Breast epithelium (tissue), 4 donors: ENCODE measurements around the gene CAB39L. TPM values are rescaled to one million over a fixed set of nuclear protein-coding genes. Genes with fewer than 3 reads are reported as not detected.

ENCODE experiments used
- DNase-seq, 2 donors: peaks; one replicate each; pipeline ENCODE4 v3.0.0-alpha.2; 2019; ENCODE audit warnings: low spot score in 2 of 2
- H3K27ac ChIP-seq, 2 donors: fragments of 200-600 bp; sonication (generic) in 1 of 2; one replicate each; pipeline ENCODE4 v1.5.1; 2016 to 2019; ENCODE audit warnings: mild to moderate bottlenecking in 1 of 2
- H3K27me3 ChIP-seq, 2 donors: fragments of 200-600 bp; sonication (generic) in 1 of 2; one replicate each; pipeline versions ENCODE4 v1.5.1 to v1.6.0; 2017 to 2019; ENCODE audit warnings: control low read depth in 1 of 2, mild to moderate bottlenecking in 1 of 2
- H3K36me3 ChIP-seq: fragments of 200-600 bp; one replicate; pipeline ENCODE4 v1.5.1; 2019
- H3K4me1 ChIP-seq, 2 donors: fragments of 200-600 bp; sonication (generic); one replicate each; pipeline ENCODE4 v1.5.1; 2016 to 2019; ENCODE audit warnings: control low read depth in 1 of 2
- H3K4me3 ChIP-seq, 3 donors: fragments of 200-600 bp; sonication (generic); 1 replicate in 2 of 3; 2 replicates in 1 of 3; pipeline ENCODE4 v1.5.1; 2016 to 2019; ENCODE audit warnings: mild to moderate bottlenecking in 3 of 3, moderate library complexity in 2 of 3
- H3K9me3 ChIP-seq, 2 donors: fragments of 200-600 bp; sonication (generic) in 1 of 2; one replicate each; pipeline ENCODE4 v1.5.1; 2016 to 2019; ENCODE audit warnings: control low read depth in 1 of 2
- CTCF ChIP-seq, 3 donors: fragments of 450-650 bp; IDR thresholded peaks; one replicate each; pipeline ENCODE4 v1.5.1; 2016 to 2017; ENCODE audit warnings: antibody characterized with exemption in 3 of 3, mild to moderate bottlenecking in 3 of 3, moderate library complexity in 3 of 3
- POLR2A ChIP-seq: fragments of 450-650 bp; IDR thresholded peaks from one replicate; pipeline ENCODE4 v1.6.1; 2016; ENCODE audit warnings: antibody characterized with exemption, mild to moderate bottlenecking, moderate library complexity
- POLR2AphosphoS5 ChIP-seq, 3 donors: sonication (generic); formaldehyde crosslinking; IDR thresholded peaks; one replicate each; pipeline ENCODE4 v1.6.1; 2017; ENCODE audit warnings: antibody characterized with exemption in 3 of 3
- intact Hi-C: fragments of 100-400 bp; cut with DNase I; formaldehyde crosslinking; loops from one replicate; pipeline ENCODE4 v1.15.1; 2023; ENCODE audit warnings: low total_unique reads
- total RNA-seq, 3 donors: library from RNA; depleted of rRNA; stranded (reverse); fragments of >200 nt; gene quantifications; one replicate each; pipeline ENCODE4 v1.1.0, GENCODE V29; 2016

The CAB39L gene
- total RNA-seq, 3 donors from 2014 or later: 40.0 to 92.1 (median 44.8) TPM

GRCh38 chr13:49343731-49344130 is 100.1 kb downstream of the CAB39L start:
- no peaks in the 10 kb centered on the region for H3K9me3 ChIP-seq
- H3K4me3 ChIP-seq: no peak overlapping the region
- H3K27ac ChIP-seq: no peak overlapping the region
- H3K36me3 ChIP-seq: no peaks in the 10 kb centered on the region
- H3K27me3 ChIP-seq: no peaks in the 10 kb centered on the region
- DNase-seq: no peak
- TF ChIP-seq POLR2A: no peak
- H3K4me1 ChIP-seq: no peaks in the 10 kb centered on the region
- intact Hi-C loops: no loop called here

- Histone ChIP-seq H3K4me3 (no peak overlapping the region), H3K27me3 (no peaks in the 10 kb centered on the region), H3K27ac (no peak overlapping the region), H3K4me1 (no peaks in the 10 kb centered on the region), H3K9me3 (no peaks in the 10 kb centered on the region), H3K36me3 (no peaks in the 10 kb centered on the region)
- TF ChIP-seq POLR2AphosphoS5 (IDR thresholded peaks at IDR 0.05): no peak
- TF ChIP-seq POLR2A: no peak
- TF ChIP-seq CTCF (IDR thresholded peaks at IDR 0.05): no peak
- no peak for DNase-seq
- intact Hi-C loops: no loop called here
These were observed 100.6 kb downstream of the CAB39L start for GRCh38 chr13:49343255-49343654.

- Histone ChIP-seq H3K27ac (no peak overlapping the region), H3K4me3 (no peak overlapping the region), H3K27me3 (no peaks in the 10 kb centered on the region), H3K36me3 (no peaks in the 10 kb centered on the region), H3K9me3 (no peaks in the 10 kb centered on the region), H3K4me1 (no peaks in the 10 kb centered on the region)
- no peak for TF ChIP-seq CTCF (IDR thresholded peaks at IDR 0.05)
- no peak for TF ChIP-seq POLR2AphosphoS5 (IDR thresholded peaks at IDR 0.05)
- TF ChIP-seq POLR2A: no peak
- DNase-seq: no peak
- intact Hi-C loops: no loop called here
These were observed 101.4 kb downstream of the CAB39L start for GRCh38 chr13:49342454-49342853.

- Histone ChIP-seq H3K9me3 (no peaks in the 10 kb centered on the region), H3K27me3 (no peaks in the 10 kb centered on the region), H3K4me3 (no peak overlapping the region), H3K4me1 (no peaks in the 10 kb centered on the region), H3K36me3 (no peaks in the 10 kb centered on the region), H3K27ac (no peak overlapping the region)
- intact Hi-C loops: no loop called here
- no peak for DNase-seq
- no peak for TF ChIP-seq POLR2A
- TF ChIP-seq CTCF (IDR thresholded peaks at IDR 0.05): no peak
- no peak for TF ChIP-seq POLR2AphosphoS5 (IDR thresholded peaks at IDR 0.05)
These were observed 101.9 kb downstream of the CAB39L start for GRCh38 chr13:49341941-49342340.

- no peaks in the 10 kb centered on the region for H3K9me3 ChIP-seq
- no peaks in the 10 kb centered on the region for H3K4me1 ChIP-seq
- intact Hi-C loops: no loop called here
- no peak overlapping the region for H3K27ac ChIP-seq
- H3K27me3 ChIP-seq: no peaks in the 10 kb centered on the region
- TF ChIP-seq CTCF (IDR thresholded peaks at IDR 0.05) (no peak), POLR2A (no peak), POLR2AphosphoS5 (IDR thresholded peaks at IDR 0.05) (no peak)
- no peak overlapping the region for H3K4me3 ChIP-seq
- H3K36me3 ChIP-seq: no peaks in the 10 kb centered on the region
- DNase-seq: no peak
These were observed 102.3 kb downstream of the CAB39L start for GRCh38 chr13:49341517-49341916.

GRCh38 chr13:49340161-49340560 is 103.7 kb downstream of the CAB39L start:
- DNase-seq: no peak
- H3K4me3 ChIP-seq: no peak overlapping the region

More at GRCh38 chr13:49340161-49340560, 103.7 kb downstream of the CAB39L start:
- H3K27me3 ChIP-seq: no peaks in the 10 kb centered on the region
- no peaks in the 10 kb centered on the region for H3K9me3 ChIP-seq
- intact Hi-C loops: no loop called here
- TF ChIP-seq CTCF (IDR thresholded peaks at IDR 0.05): no peak
- no peak for TF ChIP-seq POLR2AphosphoS5 (IDR thresholded peaks at IDR 0.05)
- no peak for TF ChIP-seq POLR2A
- H3K4me1 ChIP-seq: no peaks in the 10 kb centered on the region
- H3K36me3 ChIP-seq: no peaks in the 10 kb centered on the region
- H3K27ac ChIP-seq: no peak overlapping the region
